ENCODE measurements around the gene USP16.
"Not testable (repeated sequence)": the region's sequence is repeated elsewhere in the genome, so short reads cannot be mapped to it uniquely, and the experiment has no call there.

The USP16 gene

GRCh38 chr21:29011236-29011635, 13.2 kb upstream of the USP16 start:
- not testable (repeated sequence) for H3K36me3 Mint-ChIP-seq; H3K27ac Mint-ChIP-seq; H3K4me3 Mint-ChIP-seq; H3K27me3 Mint-ChIP-seq; H3K9me3 Mint-ChIP-seq (ENCODE audit: low read depth); H3K4me1 Mint-ChIP-seq (ENCODE audit: low read depth)

DNA sequence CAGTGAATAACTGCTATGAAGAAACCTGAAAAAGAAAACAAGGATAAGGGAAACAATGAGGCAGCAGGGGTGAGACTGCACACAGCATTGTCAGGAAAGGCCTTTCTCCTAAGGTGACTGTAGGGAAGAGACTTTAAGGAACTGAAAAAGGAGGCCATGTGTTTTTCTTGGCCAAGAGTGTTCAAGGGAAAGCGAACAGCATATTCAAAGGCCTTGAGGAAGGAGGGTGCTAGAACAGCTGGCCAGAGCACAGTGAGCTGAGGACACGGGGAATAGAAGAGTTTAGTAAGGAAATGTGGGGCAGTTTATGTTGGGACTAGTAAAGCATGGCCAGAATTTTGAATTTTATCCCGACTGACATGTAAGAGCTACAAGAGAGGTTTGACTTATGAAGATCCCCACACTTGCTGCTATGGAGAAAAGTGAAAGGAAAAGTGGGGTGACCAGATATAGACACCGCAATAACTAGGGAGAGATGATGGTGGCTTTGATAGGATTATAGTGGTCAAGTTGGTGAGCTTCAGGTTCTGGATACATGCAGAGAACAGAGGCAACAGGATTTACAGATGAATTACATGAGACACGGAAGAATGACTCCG, 6.7 kb upstream of the USP16 start:
- peaks cover 3% of the 10 kb centered on the region for H3K36me3 Mint-ChIP-seq
- peaks cover 32% of the 10 kb centered on the region for H3K4me1 Mint-ChIP-seq (ENCODE audit: low read depth)
- no peaks in the 10 kb centered on the region for H3K9me3 Mint-ChIP-seq (ENCODE audit: low read depth)
- H3K27ac Mint-ChIP-seq, result peak overlapping the region; percentile 93
- H3K27me3 Mint-ChIP-seq, result no peaks in the 10 kb centered on the region
- peak overlapping the region; percentile 98 for H3K4me3 Mint-ChIP-seq

DNA sequence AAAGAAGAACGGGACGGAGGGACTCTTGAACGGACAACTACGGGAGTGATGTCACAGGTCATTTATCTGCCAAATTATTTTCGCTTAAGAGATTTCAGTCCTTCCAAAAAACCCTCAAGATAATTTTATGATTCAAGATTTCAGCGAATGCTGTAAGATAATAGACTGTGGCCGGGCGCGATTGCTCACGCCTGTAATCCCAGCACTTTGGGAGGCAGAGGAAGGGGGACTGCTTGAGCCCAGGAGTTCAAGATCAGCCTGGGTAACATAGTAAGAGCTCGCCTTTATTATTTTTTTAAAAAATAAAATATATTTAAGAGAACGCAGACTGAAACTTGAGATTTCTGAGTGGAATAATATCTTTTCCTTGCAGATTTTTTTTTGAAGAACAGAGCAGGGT, 5.9 kb upstream of the USP16 start:
- Mint-ChIP-seq H3K4me1 (ENCODE audit: low read depth) (peaks cover 38% of the 10 kb centered on the region), H3K36me3 (peaks cover 3% of the 10 kb centered on the region), H3K27ac (peak overlapping the region; percentile 93), H3K4me3 (peak overlapping the region; percentile 98), H3K27me3 (no peaks in the 10 kb centered on the region), H3K9me3 (ENCODE audit: low read depth) (no peaks in the 10 kb centered on the region)

GRCh38 chr21:29022166-29022565, 2.3 kb upstream of the USP16 start:
- Mint-ChIP-seq H3K36me3 (peaks cover 8% of the 10 kb centered on the region), H3K4me1 (ENCODE audit: low read depth) (peaks cover 56% of the 10 kb centered on the region), H3K27me3 (no peaks in the 10 kb centered on the region), H3K9me3 (ENCODE audit: low read depth) (no peaks in the 10 kb centered on the region), H3K27ac (peak overlapping the region; percentile 73), H3K4me3 (peak overlapping the region; percentile 52)

DNA sequence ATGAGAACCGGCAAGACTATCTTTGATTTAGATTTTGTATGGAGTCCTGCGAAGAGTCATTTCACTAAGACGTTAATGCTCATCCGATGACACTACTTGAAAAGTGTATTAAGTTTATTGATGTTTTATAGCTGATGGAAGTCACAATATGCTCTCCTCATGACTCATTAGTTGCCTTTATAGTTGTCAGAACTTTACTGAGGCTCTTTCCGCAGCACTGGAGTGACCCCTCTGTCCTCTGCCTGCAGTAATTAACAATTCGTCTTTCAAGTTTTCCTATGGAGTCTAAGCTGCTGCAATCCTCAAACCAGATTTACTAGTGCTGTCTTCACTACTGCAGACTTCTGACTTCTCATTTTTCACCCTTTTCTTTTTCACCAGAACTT, 853 bp downstream of the USP16 start:
- Mint-ChIP-seq H3K4me1 (ENCODE audit: low read depth) (peaks cover 53% of the 10 kb centered on the region), H3K9me3 (ENCODE audit: low read depth) (no peaks in the 10 kb centered on the region), H3K27me3 (no peaks in the 10 kb centered on the region), H3K36me3 (peaks cover 12% of the 10 kb centered on the region), H3K27ac (peak overlapping the region; percentile 99), H3K4me3 (peak overlapping the region; percentile 98)

DNA sequence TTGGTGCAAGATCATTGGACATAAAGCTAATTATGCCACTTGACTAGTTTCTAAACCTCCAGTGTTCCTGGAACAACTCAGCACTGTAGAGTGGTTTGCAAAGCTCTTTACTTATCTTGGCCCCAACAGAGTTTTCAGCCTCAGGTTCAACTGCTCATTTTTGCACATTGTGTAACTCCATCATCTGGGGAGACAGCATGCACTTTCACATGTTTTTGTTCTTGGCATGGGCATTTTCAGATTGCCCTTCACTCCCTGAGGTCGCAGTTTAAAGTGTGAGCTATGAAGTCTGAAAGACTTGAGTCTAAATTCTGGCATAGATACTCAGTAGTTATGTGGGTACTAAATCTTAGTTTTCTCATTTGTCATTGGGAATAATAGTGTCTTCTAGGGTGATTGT, 5.1 kb downstream of the USP16 start:
- H3K4me1 Mint-ChIP-seq (ENCODE audit: low read depth), result peaks cover 47% of the 10 kb centered on the region
- H3K27ac Mint-ChIP-seq, result no peak overlapping the region
- H3K36me3 Mint-ChIP-seq, result peaks cover 21% of the 10 kb centered on the region
- no peaks in the 10 kb centered on the region for H3K9me3 Mint-ChIP-seq (ENCODE audit: low read depth)
- no peak overlapping the region for H3K4me3 Mint-ChIP-seq
- no peaks in the 10 kb centered on the region for H3K27me3 Mint-ChIP-seq

GRCh38 chr21:29030909-29031308, 6.4 kb downstream of the USP16 start:
- H3K27ac Mint-ChIP-seq, result no peak overlapping the region

GRCh38 chr21:29033301-29033700, 8.8 kb downstream of the USP16 start:
- H3K27ac Mint-ChIP-seq, result no peak overlapping the region
- no peak overlapping the region for H3K4me3 Mint-ChIP-seq
- no peaks in the 10 kb centered on the region for H3K27me3 Mint-ChIP-seq
- peaks cover 29% of the 10 kb centered on the region for H3K4me1 Mint-ChIP-seq (ENCODE audit: low read depth)
- no peaks in the 10 kb centered on the region for H3K9me3 Mint-ChIP-seq (ENCODE audit: low read depth)
- H3K36me3 Mint-ChIP-seq, result peaks cover 19% of the 10 kb centered on the region

More at GRCh38 chr21:29030909-29031308, 6.4 kb downstream of the USP16 start:
- Mint-ChIP-seq H3K4me1 (ENCODE audit: low read depth) (peaks cover 38% of the 10 kb centered on the region), H3K27me3 (no peaks in the 10 kb centered on the region), H3K36me3 (peaks cover 21% of the 10 kb centered on the region), H3K9me3 (ENCODE audit: low read depth) (no peaks in the 10 kb centered on the region), H3K4me3 (no peak overlapping the region)

- Mint-ChIP-seq H3K27me3 (no peaks in the 10 kb centered on the region), H3K4me1 (ENCODE audit: low read depth) (peaks cover 28% of the 10 kb centered on the region), H3K4me3 (no peak overlapping the region), H3K9me3 (ENCODE audit: low read depth) (no peaks in the 10 kb centered on the region), H3K36me3 (peaks cover 19% of the 10 kb centered on the region), H3K27ac (no peak overlapping the region)
Observed at GRCh38 chr21:29033871-29034270, 9.4 kb downstream of the USP16 start.

GRCh38 chr21:29034678-29035077, 10.2 kb downstream of the USP16 start:
- Mint-ChIP-seq H3K36me3 (peaks cover 15% of the 10 kb centered on the region), H3K4me3 (no peak overlapping the region), H3K27me3 (no peaks in the 10 kb centered on the region), H3K27ac (no peak overlapping the region), H3K4me1 (ENCODE audit: low read depth) (peaks cover 23% of the 10 kb centered on the region), H3K9me3 (ENCODE audit: low read depth) (no peaks in the 10 kb centered on the region)

- Mint-ChIP-seq H3K36me3 (peaks cover 6% of the 10 kb centered on the region), H3K9me3 (ENCODE audit: low read depth) (no peaks in the 10 kb centered on the region), H3K27me3 (no peaks in the 10 kb centered on the region), H3K27ac (no peak overlapping the region), H3K4me1 (ENCODE audit: low read depth) (no peaks in the 10 kb centered on the region), H3K4me3 (no peak overlapping the region)
Observed at GRCh38 chr21:29052224-29052623, 27.8 kb downstream of the USP16 start.

- peak overlapping the region; percentile 42 for H3K27ac Mint-ChIP-seq
- no peaks in the 10 kb centered on the region for H3K9me3 Mint-ChIP-seq (ENCODE audit: low read depth)
- no peaks in the 10 kb centered on the region for H3K4me1 Mint-ChIP-seq (ENCODE audit: low read depth)
- no peaks in the 10 kb centered on the region for H3K27me3 Mint-ChIP-seq
- H3K4me3 Mint-ChIP-seq, result no peak overlapping the region
- H3K36me3 Mint-ChIP-seq, result peaks cover 6% of the 10 kb centered on the region
Observed at GRCh38 chr21:29053011-29053553, 28.6 kb downstream of the USP16 start.

DNA sequence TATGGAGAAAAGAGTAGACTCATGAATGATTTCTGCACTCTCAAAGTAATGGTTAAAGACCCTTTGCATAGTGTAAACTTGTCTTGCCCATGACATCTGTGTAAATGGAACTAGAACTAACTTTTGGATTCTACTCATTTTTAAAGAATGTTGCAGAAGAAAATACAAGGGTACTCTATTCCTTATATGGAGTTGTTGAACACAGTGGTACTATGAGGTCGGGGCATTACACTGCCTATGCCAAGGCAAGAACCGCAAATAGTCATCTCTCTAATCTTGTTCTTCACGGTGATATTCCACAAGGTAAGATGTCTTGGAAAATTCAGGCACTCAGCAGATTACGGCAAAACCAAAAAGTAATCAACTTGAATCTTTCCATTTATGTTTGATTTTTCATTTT, 29.2 kb downstream of the USP16 start:
- Mint-ChIP-seq H3K9me3 (ENCODE audit: low read depth) (no peaks in the 10 kb centered on the region), H3K27ac (peak overlapping the region; percentile 42)

DNA sequence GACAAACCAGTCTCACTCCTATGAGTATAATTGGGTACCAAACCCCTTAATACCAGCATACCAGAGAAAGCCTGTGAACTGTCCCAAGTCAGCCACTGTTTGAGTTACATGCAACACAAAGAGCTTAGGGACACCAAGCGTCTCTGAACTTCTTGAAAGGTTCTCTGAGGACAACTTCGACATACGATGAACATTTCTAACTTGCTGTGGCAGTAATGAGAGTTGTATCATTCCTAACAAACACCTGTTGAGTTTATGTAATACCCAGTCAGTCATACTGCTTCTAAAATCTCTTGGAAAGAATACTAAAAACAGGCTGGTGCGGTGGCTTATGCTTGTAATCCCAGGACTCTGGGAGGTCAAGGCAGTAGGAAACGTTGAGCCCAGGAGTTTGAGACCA, 30.6 kb downstream of the USP16 start:
- H3K36me3 Mint-ChIP-seq, result peaks cover 6% of the 10 kb centered on the region
- H3K4me3 Mint-ChIP-seq, result no peak overlapping the region
- H3K4me1 Mint-ChIP-seq (ENCODE audit: low read depth), result no peaks in the 10 kb centered on the region
- no peaks in the 10 kb centered on the region for H3K9me3 Mint-ChIP-seq (ENCODE audit: low read depth)
- peak overlapping the region; percentile 0 for H3K27ac Mint-ChIP-seq
- no peaks in the 10 kb centered on the region for H3K27me3 Mint-ChIP-seq

More for the DNA sequence above, 29.2 kb downstream of the USP16 start:
- peaks cover 6% of the 10 kb centered on the region for H3K36me3 Mint-ChIP-seq
- no peak overlapping the region for H3K4me3 Mint-ChIP-seq
- H3K4me1 Mint-ChIP-seq (ENCODE audit: low read depth), result no peaks in the 10 kb centered on the region
- H3K27me3 Mint-ChIP-seq, result no peaks in the 10 kb centered on the region

GRCh38 chr21:29056005-29056404, 31.5 kb downstream of the USP16 start:
- H3K27ac Mint-ChIP-seq, result no peak overlapping the region
- no peaks in the 10 kb centered on the region for H3K9me3 Mint-ChIP-seq (ENCODE audit: low read depth)
- peaks cover 6% of the 10 kb centered on the region for H3K36me3 Mint-ChIP-seq
- no peak overlapping the region for H3K4me3 Mint-ChIP-seq
- peaks cover 2% of the 10 kb centered on the region for H3K4me1 Mint-ChIP-seq (ENCODE audit: low read depth)
- H3K27me3 Mint-ChIP-seq, result no peaks in the 10 kb centered on the region

DNA sequence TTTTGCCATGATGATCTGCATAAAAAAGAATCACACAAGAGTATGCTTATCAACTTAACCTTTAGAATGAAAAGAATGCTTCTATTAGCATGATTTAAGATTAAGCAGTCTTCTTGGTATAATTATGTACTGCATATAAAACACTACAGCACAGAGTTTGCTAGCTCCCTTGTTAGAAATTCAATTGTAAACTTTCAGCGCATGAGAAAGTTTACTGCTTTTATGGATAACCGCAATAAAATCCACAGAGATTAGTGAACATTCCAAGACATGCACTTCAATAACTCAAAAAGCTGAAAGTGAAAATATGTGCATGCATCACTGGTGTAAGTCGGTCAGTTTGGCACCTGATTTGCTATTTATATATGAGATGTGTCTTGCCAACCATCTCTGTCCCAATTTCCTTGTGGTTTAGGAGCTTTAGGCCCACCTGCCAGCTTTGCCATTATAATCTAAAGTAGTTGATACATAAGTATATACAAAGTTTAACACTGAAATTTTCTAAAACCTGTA, 32.1 kb downstream of the USP16 start:
- peak overlapping the region; percentile 22 for H3K27ac Mint-ChIP-seq
- no peak overlapping the region for H3K4me3 Mint-ChIP-seq
- H3K9me3 Mint-ChIP-seq (ENCODE audit: low read depth), result no peaks in the 10 kb centered on the region
- peaks cover 6% of the 10 kb centered on the region for H3K36me3 Mint-ChIP-seq
- no peaks in the 10 kb centered on the region for H3K27me3 Mint-ChIP-seq
- peaks cover 4% of the 10 kb centered on the region for H3K4me1 Mint-ChIP-seq (ENCODE audit: low read depth)
